H1 (cell line): ENCODE measurements around the gene MEX3D. TPM values are rescaled to one million over a fixed set of nuclear protein-coding genes. Genes with fewer than 3 reads are reported as not detected.

ENCODE experiments used
- RAD21 ChIP-seq, 2 experiments: IDR thresholded peaks in 1 of 2; conservative IDR thresholded peaks in 1 of 2; 2 replicates each; pipeline ENCODE4 v1.6.1; 2011; ENCODE audit warnings: low read depth in 2 of 2, low read length in 2 of 2, improper control_type of control experiment in 1 of 2, inconsistent platforms in 1 of 2, mild to moderate bottlenecking in 1 of 2, moderate library complexity in 1 of 2
- SIX5 ChIP-seq: IDR thresholded peaks from 2 replicates; pipeline ENCODE4 v1.6.1; 2011; ENCODE audit warnings: mild to moderate bottlenecking, low read depth, low read length
- polyA plus RNA-seq, 7 experiments: library from polyadenylated mRNA; depleted of rRNA in 3 of 7; stranded (reverse) in 5 of 7; unstranded in 2 of 7; fragments of >200 nt in 5 of 7; fragments of 200-250 nt in 2 of 7; gene quantifications; 1 replicate in 5 of 7; 2 replicates in 1 of 7; 4 replicates in 1 of 7; pipeline versions ENCODE4 v1.2.1 to v1.2.3, GENCODE V29; 2011 to 2013; ENCODE audit warnings: missing spikeins in 2 of 7, mixed read lengths in 2 of 7
- total RNA-seq: library from RNA; stranded (reverse); fragmentation: NEBNext Ultra II Directional; extraction: Animal tissue kit (Norgen Biotek cat#: 25700); gene quantifications from 2 replicates; pipeline ENCODE4 v1.2.1, GENCODE V29; 2021
- TF ChIP-seq, protein P1 (sequence below): IDR thresholded peaks from 2 replicates; pipeline ENCODE4 v1.6.1; 2012; ENCODE audit warnings: inconsistent platforms

Gene MEX3D
- total and polyA plus RNA-seq, 2 of the 8 experiments (the other 6 are each of a cell fraction or from before 2014, with no cell fraction given) = 20.8 to 78.8 TPM

DNA sequence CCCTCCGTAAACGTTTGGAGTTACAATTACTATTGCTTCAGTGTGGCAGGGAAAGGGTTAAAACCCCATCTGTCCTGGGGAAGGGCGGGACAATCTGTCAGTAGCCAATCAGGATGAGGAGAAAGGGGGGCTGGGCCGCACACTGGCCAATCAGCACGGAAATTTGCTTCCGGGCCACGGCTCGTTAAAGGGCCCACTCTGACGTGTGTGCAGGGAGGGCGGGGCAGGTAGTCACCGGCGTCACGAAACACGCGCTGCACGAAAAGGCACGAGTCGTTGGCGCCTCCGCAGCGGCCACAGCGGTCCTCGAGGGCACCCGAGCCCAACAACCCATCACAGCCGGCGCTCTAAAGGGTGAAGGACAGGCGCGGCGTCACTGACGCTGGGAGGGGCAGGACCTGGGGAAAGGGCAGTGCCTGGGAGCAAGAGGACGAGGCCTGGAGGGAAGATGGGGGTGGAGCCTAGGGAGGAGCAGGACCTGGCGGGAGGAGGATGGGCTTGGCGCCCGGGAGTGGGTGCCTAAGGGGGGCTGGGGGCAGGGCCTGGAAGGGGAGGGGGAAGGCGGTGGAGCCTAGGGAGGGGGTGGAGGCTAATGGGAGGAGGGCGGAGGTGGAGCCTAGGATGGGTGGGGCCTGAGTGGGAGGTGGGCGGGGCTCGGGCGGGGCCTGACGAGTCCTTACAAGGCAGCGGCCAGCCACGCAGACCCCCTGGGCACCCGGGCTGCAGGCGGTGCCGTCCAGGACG, 60.2 kb downstream of the MEX3D start (continued):
- TF ChIP-seq RAD21 (IDR thresholded peaks at IDR 0.05 in 1 of 2, conservative IDR thresholded peaks at IDR 0.05 in 1 of 2; ENCODE audit: low read depth in 2 of 2, low read length in 2 of 2) (no peak), SIX5 (no peak)
- TF ChIP-seq, protein P1, sequence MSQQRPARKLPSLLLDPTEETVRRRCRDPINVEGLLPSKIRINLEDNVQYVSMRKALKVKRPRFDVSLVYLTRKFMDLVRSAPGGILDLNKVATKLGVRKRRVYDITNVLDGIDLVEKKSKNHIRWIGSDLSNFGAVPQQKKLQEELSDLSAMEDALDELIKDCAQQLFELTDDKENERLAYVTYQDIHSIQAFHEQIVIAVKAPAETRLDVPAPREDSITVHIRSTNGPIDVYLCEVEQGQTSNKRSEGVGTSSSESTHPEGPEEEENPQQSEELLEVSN = peak; percentile 57; the same call in 1 of the 2 replicates
